Fibroblast of lung (primary cell): ENCODE data around the gene EGR4. TPM values are rescaled to one million over a fixed set of nuclear protein-coding genes. Genes with fewer than 3 reads are reported as not detected.

Source experiments
- DNase-seq, 2 donors: peaks; one replicate each; pipeline versions ENCODE4 v3.0.0 to v3.0.0-alpha.2; 2010; ENCODE audit warnings: low read depth in 2 of 2
- H2AFZ ChIP-seq: 2 replicates; pipeline ENCODE4 v1.5.1; 2012; ENCODE audit warnings: low read length, control low read depth, inconsistent platforms
- H3K27ac ChIP-seq: 2 replicates; pipeline ENCODE4 v1.5.1; 2011; ENCODE audit warnings: low read length, control low read depth; ENCODE audit not compliant: insufficient read depth
- H3K27me3 ChIP-seq: 2 replicates; pipeline ENCODE4 v1.5.1; 2011; ENCODE audit warnings: mild to moderate bottlenecking, low read length; ENCODE audit not compliant: control insufficient read depth, insufficient read depth
- H3K36me3 ChIP-seq: 2 replicates; pipeline ENCODE4 v1.5.1; 2011; ENCODE audit warnings: low read length; ENCODE audit not compliant: control insufficient read depth, insufficient read depth
- H3K4me1 ChIP-seq: 2 replicates; pipeline ENCODE4 v1.5.1; 2011; ENCODE audit warnings: low read length; ENCODE audit not compliant: control insufficient read depth, insufficient read depth; ENCODE audit errors: extremely low read depth
- H3K4me2 ChIP-seq: 2 replicates; pipeline ENCODE4 v1.5.1; 2011; ENCODE audit warnings: low read length, control low read depth; ENCODE audit not compliant: insufficient read depth; ENCODE audit errors: extremely low read depth
- H3K4me3 ChIP-seq, 4 experiments: fragments of 200-600 bp in 1 of 4; sonication (generic) in 1 of 4; replicated peaks in 1 of 4; 2 replicates each; pipeline ENCODE4 v1.5.1; 2011 to 2016; ENCODE audit warnings: low read length in 4 of 4, low read depth in 3 of 4, mild to moderate bottlenecking in 3 of 4, control low read depth in 2 of 4, inconsistent platforms in 1 of 4, mixed read lengths in 1 of 4; ENCODE audit not compliant: insufficient read depth in 1 of 4; ENCODE audit errors: control extremely low read depth in 1 of 4
- H3K79me2 ChIP-seq: 2 replicates; pipeline ENCODE4 v1.5.1; 2012; ENCODE audit warnings: mild to moderate bottlenecking, low read length, inconsistent platforms; ENCODE audit not compliant: control insufficient read depth, insufficient read depth
- H3K9ac ChIP-seq: 2 replicates; pipeline ENCODE4 v1.5.1; 2011; ENCODE audit warnings: mild to moderate bottlenecking, low read length, control low read depth; ENCODE audit not compliant: insufficient read depth
- H3K9me3 ChIP-seq: 2 replicates; pipeline ENCODE4 v1.5.1; 2012; ENCODE audit warnings: low read depth, low read length; ENCODE audit not compliant: control insufficient read depth, insufficient read depth
- H4K20me1 ChIP-seq: 2 replicates; pipeline ENCODE4 v1.5.1; 2011; ENCODE audit warnings: low read length; ENCODE audit not compliant: control insufficient read depth, insufficient read depth; ENCODE audit errors: extremely low read depth
- EZH2 ChIP-seq: IDR thresholded peaks from 2 replicates; pipeline ENCODE4 v1.5.1; 2012; ENCODE audit warnings: low read length, control low read depth, mild to moderate bottlenecking; ENCODE audit errors: missing control alignments
- polyA plus RNA-seq, 2 donors: library from polyadenylated mRNA; depleted of rRNA in 1 of 2; stranded (reverse) in 1 of 2; unstranded in 1 of 2; fragments of >200 nt; gene quantifications; 2 replicates each; pipeline ENCODE4 v1.2.1, GENCODE V29; 2011 to 2012; ENCODE audit warnings: missing spikeins in 1 of 2
- total RNA-seq: library from RNA; depleted of rRNA; stranded (reverse); fragments of >200 nt; gene quantifications from 2 replicates; pipeline ENCODE4 v1.2.1, GENCODE V29; 2014
- TF ChIP-seq, protein P1 (sequence below), 2 donors: IDR thresholded peaks in 1 of 2; conservative IDR thresholded peaks in 1 of 2; 1 replicate in 1 of 2; 2 replicates in 1 of 2; pipeline ENCODE4 v1.5.1; 2011 to 2012; ENCODE audit warnings: low read length in 2 of 2, control low read depth in 1 of 2, inconsistent platforms in 1 of 2, low read depth in 1 of 2, mild to moderate bottlenecking in 1 of 2

EGR4 gene
- total and polyA plus RNA-seq, 2 donors (not counting 1 experiment from before 2014, with no cell fraction given), result not detected

DNA sequence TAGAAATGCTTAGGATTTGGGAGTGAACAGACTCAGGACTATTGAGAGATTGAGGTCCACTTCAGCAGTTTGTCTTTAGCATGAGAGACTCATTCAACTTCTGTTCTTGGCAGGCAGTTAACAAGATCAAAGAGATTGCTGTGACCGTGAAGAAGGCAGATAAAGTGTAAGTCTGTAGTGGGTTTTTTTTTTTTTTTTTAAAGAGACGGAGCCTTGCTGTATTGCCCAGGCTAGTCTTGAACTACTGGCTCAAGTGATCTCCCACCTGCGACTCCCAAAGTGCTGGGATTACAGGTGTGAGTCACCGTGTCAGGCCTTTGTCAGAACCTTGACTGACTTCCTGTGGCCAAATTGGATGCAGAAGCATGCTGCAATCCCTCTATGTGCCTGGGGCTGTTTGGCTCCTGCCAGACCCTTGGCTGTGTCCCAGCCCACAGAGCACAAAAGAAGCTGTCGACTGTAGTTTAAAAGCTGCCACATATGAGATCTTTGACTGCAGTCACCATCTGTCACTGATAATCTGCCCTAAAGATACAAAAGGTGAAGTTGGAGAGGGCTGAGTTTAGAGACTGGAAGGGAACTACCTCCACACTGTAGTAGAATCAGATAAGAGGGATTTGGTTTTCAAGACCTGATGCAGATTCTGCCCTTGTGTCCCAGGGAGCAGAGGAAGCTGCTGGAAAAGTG is 49.3 kb downstream of the EGR4 start:
- Histone ChIP-seq H3K4me3 (no peak overlapping the region), H3K9ac (no peak overlapping the region), H2AFZ (no peak overlapping the region), H3K4me1 (no peaks in the 10 kb centered on the region), H3K9me3 (no peaks in the 10 kb centered on the region), H3K27ac (no peak overlapping the region), H3K79me2 (peaks cover 20% of the 10 kb centered on the region), H3K36me3 (peaks cover 26% of the 10 kb centered on the region), H3K27me3 (no peaks in the 10 kb centered on the region), H4K20me1 (no peaks in the 10 kb centered on the region), H3K4me2 (no peak overlapping the region)
- TF ChIP-seq, protein P1, sequence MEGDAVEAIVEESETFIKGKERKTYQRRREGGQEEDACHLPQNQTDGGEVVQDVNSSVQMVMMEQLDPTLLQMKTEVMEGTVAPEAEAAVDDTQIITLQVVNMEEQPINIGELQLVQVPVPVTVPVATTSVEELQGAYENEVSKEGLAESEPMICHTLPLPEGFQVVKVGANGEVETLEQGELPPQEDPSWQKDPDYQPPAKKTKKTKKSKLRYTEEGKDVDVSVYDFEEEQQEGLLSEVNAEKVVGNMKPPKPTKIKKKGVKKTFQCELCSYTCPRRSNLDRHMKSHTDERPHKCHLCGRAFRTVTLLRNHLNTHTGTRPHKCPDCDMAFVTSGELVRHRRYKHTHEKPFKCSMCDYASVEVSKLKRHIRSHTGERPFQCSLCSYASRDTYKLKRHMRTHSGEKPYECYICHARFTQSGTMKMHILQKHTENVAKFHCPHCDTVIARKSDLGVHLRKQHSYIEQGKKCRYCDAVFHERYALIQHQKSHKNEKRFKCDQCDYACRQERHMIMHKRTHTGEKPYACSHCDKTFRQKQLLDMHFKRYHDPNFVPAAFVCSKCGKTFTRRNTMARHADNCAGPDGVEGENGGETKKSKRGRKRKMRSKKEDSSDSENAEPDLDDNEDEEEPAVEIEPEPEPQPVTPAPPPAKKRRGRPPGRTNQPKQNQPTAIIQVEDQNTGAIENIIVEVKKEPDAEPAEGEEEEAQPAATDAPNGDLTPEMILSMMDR (conservative IDR thresholded peaks at IDR 0.05 in 1 of 2, IDR thresholded peaks at IDR 0.05 in 1 of 2; ENCODE audit: low read depth in 1 of 2, low read length in 2 of 2), result no peak
- TF ChIP-seq EZH2, result no peak
- DNase-seq, result peak; percentile 9 to 76

Other genes starting within 250 kb of the EGR4 start
- 10.0 and 13.9 TPM in 2 replicates for gene SFXN5, start 221.8 kb downstream of the EGR4 start, total RNA-seq
- 5.8 and 11.0 TPM in 2 replicates for gene SFXN5, start 221.8 kb downstream of the EGR4 start, polyA plus RNA-seq
- 22.3 and 35.0 TPM in 2 replicates for gene RAB11FIP5, start 180.6 kb downstream of the EGR4 start, total RNA-seq
- 27.7 TPM in 2 replicates for gene RAB11FIP5, start 180.6 kb downstream of the EGR4 start, polyA plus RNA-seq
- gene NOTO, start 91.0 kb downstream of the EGR4 start, total RNA-seq, result not detected in 2 replicates
- gene NOTO, start 91.0 kb downstream of the EGR4 start, polyA plus RNA-seq, result not detected in 2 replicates
- 18.0 and 19.0 TPM in 2 replicates for gene SMYD5, start 79.3 kb downstream of the EGR4 start, total RNA-seq
- gene SMYD5, start 79.3 kb downstream of the EGR4 start, polyA plus RNA-seq, result 16.9 and 18.5 TPM in 2 replicates
- gene PRADC1, start 60.3 kb downstream of the EGR4 start, total RNA-seq, result 6.7 and 11.7 TPM in 2 replicates
- gene PRADC1, start 60.3 kb downstream of the EGR4 start, polyA plus RNA-seq, result 12.3 and 17.6 TPM in 2 replicates
- gene CCT7, start 59.2 kb downstream of the EGR4 start, total RNA-seq, result 262 and 299 TPM in 2 replicates
- 233 and 319 TPM in 2 replicates for gene CCT7, start 59.2 kb downstream of the EGR4 start, polyA plus RNA-seq
- 0.77 and 1.2 TPM in 2 replicates for gene FBXO41, start 9.1 kb downstream of the EGR4 start, total RNA-seq
- gene FBXO41, start 9.1 kb downstream of the EGR4 start, polyA plus RNA-seq, result 0.38 and 0.51 TPM in 2 replicates
- 12.3 and 13.4 TPM in 2 replicates for gene ALMS1, start 92.3 kb upstream of the EGR4 start, total RNA-seq
- 6.8 and 7.5 TPM in 2 replicates for gene ALMS1, start 92.3 kb upstream of the EGR4 start, polyA plus RNA-seq